ENCODE data around the gene DLL1.
"Not testable (repeated sequence)": the region's sequence is repeated elsewhere in the genome, so short reads cannot be mapped to it uniquely, and the experiment has no call there.

Gene DLL1

GRCh38 chr6:170266061-170266825 is 24.6 kb downstream of the DLL1 start:
- no peak for DNase-seq

- DNase-seq, result no peak
These were observed 25.2 kb downstream of the DLL1 start for GRCh38 chr6:170265655-170266054.

GRCh38 chr6:170264644-170265043 is 26.2 kb downstream of the DLL1 start:
- not testable (repeated sequence) for DNase-seq

- no peak for DNase-seq
These were observed 26.8 kb downstream of the DLL1 start for GRCh38 chr6:170264086-170264485.

GRCh38 chr6:170263410-170263809 is 27.5 kb downstream of the DLL1 start:
- DNase-seq, result no peak

- no peak for DNase-seq
These were observed 28.3 kb downstream of the DLL1 start for GRCh38 chr6:170262489-170263088.

- DNase-seq, result no peak
These were observed 29.0 kb downstream of the DLL1 start for GRCh38 chr6:170261643-170262488.

GRCh38 chr6:170260686-170261085 is 30.2 kb downstream of the DLL1 start:
- no peak for DNase-seq

- no peak for DNase-seq
These were observed 31.6 kb downstream of the DLL1 start for GRCh38 chr6:170259278-170259677.

- no peak for DNase-seq
These were observed 32.5 kb downstream of the DLL1 start for GRCh38 chr6:170258407-170258806.

GRCh38 chr6:170257376-170257775 is 33.5 kb downstream of the DLL1 start:
- no peak for DNase-seq

GRCh38 chr6:170256641-170257040 is 34.2 kb downstream of the DLL1 start:
- no peak for DNase-seq

GRCh38 chr6:170255426-170256125 is 35.3 kb downstream of the DLL1 start:
- no peak for DNase-seq

GRCh38 chr6:170254315-170255213 is 36.3 kb downstream of the DLL1 start:
- DNase-seq, result no peak

- DNase-seq, result no peak
These were observed 37.0 kb downstream of the DLL1 start for GRCh38 chr6:170253910-170254269.

GRCh38 chr6:170253226-170253909 is 37.5 kb downstream of the DLL1 start:
- DNase-seq, result no peak

GRCh38 chr6:170251776-170252571 is 38.9 kb downstream of the DLL1 start:
- DNase-seq, result no peak

GRCh38 chr6:170250981-170251775 is 39.7 kb downstream of the DLL1 start:
- no peak for DNase-seq

GRCh38 chr6:170250455-170250854 is 40.4 kb downstream of the DLL1 start:
- no peak for DNase-seq

- DNase-seq, result no peak
These were observed 41.1 kb downstream of the DLL1 start for GRCh38 chr6:170249817-170250216.
